G401 (cell line): ENCODE data around the gene CCL25. TPM values are rescaled to one million over a fixed set of nuclear protein-coding genes. Genes with fewer than 3 reads are reported as not detected.

Source experiments
- DNase-seq: peaks from one replicate; pipeline ENCODE4 v3.0.0-alpha.2; 2015; ENCODE audit warnings: low spot score
- in situ Hi-C: cut with HindIII; loops from 2 replicates; pipeline ENCODE4 v1.10.0; 2016; ENCODE audit warnings: low sequenced_read_pairs, mixed read lengths
- total RNA-seq: library from RNA; depleted of rRNA; stranded (reverse); fragments of >200 nt; shearing (Covaris generic); gene quantifications from 2 replicates; pipeline ENCODE4 v1.2.3, GENCODE V29; 2014

Gene CCL25
- total RNA-seq, 1 experiment from 2014 or later: 19.6 TPM

DNA sequence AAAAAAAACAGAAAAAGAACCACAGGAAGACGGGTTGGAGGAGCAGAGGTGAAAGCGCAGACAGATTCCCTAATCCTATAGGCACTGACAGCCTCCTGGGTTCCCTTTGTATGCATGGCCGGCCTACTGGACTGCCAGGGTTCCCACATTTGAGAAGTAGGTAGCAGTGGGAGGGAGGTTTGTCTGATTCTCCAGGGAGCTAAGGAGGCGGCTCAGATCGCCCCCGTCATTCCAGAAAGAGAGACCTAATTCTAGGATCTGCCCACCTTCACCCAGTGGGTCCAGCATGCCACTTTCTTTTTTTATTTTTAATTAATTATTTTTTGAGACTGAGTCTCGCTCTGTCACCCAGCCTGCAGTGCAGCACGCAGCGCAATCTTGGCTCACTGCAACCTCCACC, 9.7 kb upstream of the CCL25 start:
- no peak for DNase-seq
- in situ Hi-C loops: no loop called here

DNA sequence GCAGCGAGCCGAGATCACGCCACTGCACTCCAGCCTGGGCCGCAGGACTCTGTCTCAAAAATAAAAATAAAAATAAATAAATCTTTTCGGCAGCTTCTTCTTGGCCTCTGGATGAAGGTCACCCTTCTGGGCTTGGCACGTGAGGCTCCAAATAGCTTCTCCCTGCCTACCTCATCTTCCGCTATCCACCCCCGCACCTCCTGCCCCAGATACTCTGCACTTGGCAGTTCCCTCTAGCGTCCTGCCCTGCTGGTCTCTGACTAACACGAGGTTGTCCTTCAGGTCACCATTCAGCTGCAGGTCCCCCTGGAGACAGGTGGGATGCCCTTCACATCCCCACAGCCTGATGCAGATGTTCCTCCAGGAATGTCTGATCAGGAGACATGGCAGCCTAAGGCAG, 8.5 kb upstream of the CCL25 start:
- in situ Hi-C loops: no loop called here
- no peak for DNase-seq

DNA sequence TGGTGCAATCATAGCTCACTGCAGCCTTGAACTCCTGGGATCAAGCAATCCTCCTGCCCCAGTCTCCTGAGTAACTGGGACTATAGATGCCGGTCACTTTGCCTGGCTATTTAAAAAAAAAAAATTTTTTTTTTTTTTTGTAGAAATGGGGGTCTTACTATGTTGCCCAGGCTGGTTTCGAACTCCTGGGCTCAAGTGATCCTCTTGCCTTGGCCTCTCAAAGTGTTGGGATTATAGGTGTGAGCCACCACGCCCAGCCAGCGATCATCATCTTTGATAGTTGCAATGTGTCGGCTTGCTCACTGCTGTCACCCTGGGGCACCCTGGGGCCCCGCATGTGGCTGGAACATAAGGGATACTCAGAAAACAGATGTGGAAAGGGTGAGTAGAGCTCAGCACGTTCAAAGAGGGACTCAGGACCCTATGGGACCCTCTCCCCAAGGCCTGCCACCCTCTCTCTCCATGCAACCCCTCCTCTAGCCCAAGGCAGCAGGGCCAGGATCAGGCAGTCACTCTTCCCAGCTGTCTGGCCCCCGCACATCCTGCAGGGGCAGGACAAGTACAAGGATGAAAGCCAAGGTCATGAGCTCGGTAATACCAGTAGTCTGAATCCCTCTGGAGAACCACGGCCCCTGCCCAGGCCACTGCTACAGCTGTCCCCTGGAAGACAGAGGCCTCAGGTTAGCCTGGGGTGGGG, 6.5 kb upstream of the CCL25 start:
- no peak for DNase-seq
- in situ Hi-C loops: no loop called here

DNA sequence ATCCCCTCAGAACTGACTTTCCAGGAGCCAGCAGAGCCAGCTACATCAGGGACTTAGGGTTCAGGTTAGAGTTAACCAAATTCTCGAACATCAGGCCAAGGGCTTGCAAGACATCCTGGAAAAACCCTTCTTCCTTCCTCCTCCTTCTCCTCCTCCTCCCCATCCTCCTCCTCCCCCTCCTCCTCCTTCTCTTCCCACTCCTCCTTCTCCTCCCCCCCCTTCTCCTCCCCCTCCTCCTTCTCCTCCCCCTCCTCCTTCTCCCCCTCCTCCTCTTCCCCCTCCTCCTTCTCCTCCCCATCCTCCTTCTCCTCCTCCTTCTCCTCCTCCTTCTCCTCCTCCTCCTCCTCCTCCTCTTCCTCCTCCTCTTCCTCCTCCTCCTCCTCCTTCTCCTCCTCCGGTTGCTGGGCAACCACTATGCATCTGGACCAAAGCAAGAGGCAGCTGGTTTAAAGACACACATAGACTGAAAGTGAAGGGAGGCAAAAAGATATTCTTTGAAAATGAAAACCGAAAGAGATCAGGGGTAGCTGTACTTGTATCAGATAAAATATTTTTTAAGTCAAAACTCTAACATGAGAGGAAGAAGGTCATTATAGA, 5.9 kb upstream of the CCL25 start:
- no peak for DNase-seq
- in situ Hi-C loops: no loop called here

DNA sequence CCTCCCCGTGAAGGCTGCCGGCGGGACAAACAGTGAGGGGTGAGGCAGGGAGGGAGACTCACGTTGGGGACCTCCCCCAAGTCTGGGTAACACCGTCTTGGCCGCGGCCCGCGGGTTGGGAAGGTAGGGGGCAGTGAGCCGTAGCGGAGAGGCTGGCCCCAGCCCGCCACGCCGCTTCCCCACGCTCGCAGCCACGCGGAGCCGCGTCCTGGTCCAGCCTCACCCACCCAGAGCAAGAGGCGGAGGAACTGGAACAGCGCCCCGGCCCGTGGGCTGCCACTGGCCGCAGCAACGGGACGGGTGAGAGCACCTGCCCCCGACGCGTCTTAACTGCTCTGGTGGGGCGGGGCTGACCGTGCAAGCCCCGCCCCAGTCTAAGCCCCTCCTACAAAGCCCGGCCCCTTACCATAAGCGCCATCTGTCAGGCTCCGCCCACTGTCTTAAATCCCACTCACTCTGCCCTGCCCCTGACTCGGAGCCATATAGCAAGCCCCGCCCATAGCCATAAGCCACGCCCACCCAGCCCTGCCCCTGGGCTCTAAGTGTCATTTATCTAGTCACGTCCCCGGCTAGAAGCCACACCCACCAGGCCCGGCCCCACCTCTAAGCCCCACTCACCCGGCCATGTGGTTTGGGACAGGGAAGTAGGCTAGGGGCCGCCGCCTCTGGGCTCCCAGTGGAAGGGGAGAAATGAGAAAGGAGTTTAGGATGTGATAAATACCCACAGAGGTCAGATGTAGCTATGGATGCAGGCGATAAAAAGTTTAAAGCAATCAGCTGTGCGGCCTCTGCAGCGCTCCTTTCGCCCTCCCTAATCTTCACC, 2.1 kb upstream of the CCL25 start:
- peak; percentile 10 for DNase-seq
- in situ Hi-C loops: no loop called here

DNA sequence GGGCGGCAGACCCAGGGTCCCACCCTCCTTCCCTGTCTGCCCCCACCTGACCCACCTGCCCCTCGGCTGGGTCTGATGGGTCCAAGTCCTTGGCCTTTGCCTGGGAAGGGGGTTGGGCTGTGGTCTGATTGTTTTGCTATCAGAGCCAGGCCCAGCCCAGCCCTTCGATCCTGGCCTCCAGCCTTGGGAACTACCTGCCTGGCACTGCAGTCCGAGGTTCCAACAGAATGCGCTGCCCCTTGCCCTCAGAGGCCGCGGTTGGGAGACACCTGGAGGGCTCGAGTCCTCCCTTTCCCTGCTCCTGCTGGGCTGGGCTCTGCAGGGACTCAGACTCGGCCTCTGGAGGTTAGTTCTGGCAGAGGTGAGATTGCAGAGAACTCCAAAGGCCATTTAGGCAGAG, 1.6 kb downstream of the CCL25 start:
- in situ Hi-C loops: no loop called here
- DNase-seq: no peak

DNA sequence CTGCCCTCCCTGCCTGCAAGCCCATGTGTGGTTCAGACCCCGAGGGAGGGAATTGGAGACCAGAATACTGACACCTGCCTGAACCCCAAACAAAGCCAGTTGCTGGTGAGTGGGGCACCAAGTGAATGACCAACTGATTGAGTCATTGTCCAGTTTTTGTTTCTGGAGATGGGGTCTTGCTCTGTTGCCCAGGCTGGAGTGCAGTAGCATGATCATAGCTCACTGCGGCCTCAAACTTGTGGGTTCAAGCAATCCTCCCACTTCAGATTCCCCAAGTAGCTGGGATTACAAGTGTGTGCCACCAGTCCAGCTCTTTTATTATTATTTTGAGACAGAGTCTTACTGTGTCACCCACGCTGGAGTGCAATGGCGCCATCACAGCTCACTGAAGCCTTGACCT, 4.0 kb downstream of the CCL25 start:
- in situ Hi-C loops: no loop called here
- no peak for DNase-seq

DNA sequence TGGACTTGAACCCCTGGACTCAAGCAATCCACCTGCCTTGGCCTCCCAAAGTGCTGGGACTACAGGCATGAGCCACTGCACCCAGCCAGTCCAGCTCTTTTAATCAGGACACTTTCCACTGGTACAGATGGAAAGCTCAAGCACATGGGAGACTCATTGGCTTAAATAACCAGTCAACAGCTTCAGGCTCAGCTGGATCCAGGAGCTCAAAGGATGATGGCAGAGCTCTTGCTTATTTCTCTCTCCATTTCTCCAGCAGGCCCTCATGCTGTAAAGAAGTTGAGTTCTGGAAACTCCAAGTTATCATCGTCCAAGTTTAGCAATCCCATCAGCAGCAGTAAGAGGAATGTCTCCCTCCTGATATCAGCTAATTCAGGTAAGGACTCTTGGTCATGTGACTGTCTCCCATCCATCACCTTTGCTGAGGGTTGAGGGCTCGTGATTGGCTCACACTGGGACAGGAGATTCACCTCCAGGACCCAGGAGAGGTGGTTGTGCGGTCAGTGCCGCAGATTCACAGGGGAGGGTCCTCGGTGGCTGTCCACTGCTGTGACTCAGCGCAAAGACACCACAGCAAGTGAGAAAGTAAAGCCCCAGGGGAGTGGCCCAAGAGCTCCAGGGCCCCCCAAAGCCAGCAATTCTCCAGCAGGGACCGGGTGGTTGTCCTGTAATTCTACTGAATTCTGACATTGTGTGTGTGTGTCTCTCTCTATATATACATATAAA, 5.1 kb downstream of the CCL25 start:
- no peak for DNase-seq
- in situ Hi-C loops: no loop called here

DNA sequence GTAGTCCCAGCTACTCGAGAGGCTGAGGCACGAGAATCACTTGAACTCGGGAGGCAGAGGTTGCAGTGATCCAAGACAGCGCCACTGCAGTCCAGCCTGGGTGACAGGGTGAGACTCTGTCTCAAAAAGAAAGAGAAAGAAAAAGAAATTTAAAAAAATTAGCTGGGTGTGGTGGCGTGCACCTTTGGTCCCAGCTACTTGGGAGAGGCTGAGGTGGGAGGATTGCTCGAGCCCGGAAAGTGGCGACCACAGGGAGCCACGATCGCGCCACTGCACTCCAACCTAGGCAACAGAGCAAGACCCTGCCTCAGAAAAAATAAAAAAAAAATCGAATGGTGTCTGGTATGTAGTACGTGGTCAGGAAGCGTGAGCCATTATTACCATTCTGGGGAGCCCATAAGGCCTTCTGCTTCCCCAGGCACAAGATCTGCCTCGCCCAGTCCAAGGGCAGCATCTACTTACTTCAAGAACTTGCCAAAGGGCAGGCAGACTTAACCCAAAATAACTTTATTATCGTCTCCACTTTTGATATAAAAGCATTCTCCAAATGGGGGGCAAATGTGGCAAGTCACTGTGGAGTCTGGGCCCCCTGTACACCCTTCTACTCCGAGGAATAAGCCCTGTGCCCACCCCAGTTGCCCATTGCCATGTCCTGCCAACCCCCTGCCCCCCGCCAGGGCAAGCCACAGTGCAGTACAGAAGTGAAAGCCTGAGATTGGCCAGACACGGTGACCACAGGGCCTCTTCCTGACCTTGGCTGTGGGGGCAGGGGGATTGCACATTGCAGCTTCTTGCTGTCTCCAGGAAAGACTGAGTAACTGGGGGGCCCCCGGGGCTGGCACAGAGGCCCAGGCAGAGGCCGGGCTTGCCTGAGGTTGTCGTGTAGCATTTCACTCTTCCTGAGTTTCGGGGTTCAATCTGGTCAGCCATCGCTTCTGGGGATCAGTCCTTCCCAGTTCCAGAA, 12.6 kb downstream of the CCL25 start:
- DNase-seq: no peak
- in situ Hi-C loops: no loop called here

DNA sequence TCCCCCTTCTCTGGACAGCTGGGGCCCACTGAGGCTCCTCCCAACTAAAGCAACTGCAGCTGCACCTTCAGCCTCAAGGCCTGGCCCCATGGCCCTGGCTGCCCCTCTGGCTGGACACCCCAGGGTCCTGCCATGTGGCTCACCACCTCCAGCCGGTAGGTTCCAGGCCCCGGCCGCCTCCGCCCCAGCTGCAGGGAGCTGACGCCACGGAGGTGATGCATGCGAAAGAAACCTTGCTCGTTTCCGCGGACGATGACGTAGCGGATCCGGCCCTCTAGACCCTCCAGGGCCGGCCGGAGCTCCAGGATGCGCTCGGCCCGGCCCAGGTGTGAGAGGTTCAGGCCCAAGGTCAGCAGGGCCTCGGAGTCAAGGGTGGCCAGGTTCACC, 13.3 kb downstream of the CCL25 start:
- DNase-seq: no peak
- in situ Hi-C loops: no loop called here

DNA sequence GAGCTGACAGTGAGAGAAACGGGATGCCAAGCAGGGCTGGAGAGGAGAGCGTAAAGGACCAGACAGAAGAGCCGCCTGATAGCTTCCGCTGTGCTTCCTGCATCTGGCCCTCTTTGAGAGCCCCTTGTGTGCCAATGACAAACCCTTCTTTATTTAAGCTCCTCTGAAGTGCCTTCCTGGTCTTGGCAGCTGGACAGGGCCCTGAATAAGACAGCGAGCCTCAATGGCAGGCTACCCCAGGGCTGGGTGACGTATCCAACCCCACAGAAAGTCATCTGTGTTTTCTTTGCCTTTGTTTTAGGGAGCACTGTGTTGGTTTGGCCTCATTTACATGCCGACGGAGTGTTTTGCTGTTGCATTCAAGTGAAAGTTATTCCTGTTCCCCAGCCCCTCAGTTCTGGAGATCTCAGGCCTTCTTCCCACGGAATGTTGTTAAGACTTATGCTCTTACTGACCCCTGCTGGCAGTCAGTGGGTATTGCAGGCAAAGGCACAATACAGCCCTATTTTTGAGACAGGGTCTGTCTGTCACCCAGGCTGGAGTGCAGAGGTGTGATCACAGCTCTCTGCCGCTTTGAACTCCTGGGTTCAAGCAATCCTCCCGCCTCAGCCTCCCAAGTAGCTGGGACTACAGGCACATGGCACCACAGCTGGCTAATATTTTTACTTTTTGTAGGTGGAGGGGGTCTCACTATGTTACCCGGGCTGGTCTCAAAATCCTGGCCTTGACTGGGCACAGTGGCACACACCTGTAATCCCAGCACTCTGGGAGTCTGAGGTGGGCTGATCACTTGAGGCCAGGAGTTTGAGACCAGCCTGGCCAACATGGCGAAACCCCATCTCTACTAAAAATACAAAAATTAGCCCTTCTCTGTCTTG, 16.8 kb downstream of the CCL25 start:
- peak; percentile 11 for DNase-seq
- in situ Hi-C loops: no loop called here

DNA sequence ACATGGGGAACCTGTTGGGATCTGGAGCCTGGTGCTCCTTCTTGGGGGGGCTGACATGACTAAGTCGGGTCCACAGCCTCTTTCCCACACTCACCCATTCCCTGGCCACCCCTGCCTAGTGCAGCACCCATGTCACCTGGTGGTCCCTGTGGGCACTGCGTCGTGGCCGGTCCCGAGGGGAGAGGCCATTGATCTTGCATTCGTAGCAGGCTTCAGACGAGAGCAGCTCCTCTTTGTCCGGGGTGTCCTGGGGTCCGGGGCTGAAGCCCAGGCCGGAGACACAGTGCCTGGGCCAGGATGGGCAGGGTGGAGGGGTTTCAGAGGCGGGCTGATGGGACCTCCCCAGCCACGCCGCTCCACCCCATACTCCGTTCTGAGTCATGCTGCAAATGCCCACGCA, 19.4 kb downstream of the CCL25 start:
- DNase-seq: no peak
- in situ Hi-C loops: no loop called here

DNA sequence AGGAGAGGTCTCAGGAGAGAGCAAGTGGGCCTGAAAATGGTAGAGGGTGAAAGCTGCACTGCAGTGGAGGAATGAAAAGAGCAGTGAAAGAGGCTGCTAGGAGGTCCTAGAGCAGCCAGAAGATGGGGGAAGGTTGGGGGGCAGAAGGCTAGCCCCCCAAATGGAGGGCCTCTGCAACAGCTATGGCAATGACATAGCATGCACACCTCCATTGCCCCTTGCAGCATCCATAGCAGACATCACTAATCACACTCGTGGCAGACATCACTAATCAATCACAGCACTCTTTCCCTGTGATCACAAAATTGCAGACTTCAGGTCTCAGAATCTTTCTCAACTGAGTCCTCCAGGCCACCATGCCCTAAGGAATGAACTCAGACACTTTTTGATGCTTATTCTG, 21.9 kb downstream of the CCL25 start:
- DNase-seq: no peak
- in situ Hi-C loops: no loop called here

DNA sequence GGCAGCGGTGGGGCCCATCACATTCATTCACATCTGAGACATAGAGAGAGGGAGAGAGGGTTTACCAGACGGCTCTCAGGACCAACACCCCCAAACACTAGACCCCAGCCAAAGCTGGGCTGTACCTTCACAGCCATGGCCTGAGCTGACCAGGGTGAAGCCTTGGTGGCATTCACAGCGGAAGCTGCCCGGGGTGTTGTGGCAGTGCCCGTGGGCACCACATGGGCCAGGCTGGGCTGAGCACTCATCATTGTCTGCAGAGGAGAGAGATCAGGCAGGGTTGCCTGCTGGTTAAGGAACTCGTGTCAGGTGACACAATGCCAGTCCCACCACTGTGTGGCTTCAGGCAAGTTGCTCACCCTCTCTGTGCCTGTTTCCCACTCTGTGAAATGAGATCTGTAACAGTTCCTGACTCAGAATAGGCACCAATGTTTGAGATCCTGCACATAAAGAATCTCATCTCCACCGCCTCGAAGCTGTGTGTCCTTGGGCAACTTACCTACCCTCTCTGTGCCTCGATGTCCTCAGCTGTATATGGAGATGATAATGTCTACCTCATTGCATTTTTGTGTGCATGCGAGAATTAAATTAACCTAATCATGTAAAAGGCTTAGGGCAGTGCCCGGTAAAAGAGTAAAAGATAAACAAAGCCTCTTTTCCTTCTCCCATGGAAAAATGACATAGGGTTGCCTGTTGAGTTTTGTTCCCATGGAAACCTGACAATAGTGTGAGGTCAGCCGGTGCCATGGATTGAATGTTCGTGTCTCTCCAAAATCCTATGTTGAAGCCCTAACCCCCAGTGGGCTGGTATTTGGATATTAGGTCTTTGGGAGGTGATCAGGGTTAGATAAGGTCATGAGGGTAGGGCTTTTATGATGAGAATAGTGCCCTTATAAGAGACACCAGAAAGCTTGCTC, 22.9 kb downstream of the CCL25 start:
- in situ Hi-C loops: no loop called here
- DNase-seq: no peak

DNA sequence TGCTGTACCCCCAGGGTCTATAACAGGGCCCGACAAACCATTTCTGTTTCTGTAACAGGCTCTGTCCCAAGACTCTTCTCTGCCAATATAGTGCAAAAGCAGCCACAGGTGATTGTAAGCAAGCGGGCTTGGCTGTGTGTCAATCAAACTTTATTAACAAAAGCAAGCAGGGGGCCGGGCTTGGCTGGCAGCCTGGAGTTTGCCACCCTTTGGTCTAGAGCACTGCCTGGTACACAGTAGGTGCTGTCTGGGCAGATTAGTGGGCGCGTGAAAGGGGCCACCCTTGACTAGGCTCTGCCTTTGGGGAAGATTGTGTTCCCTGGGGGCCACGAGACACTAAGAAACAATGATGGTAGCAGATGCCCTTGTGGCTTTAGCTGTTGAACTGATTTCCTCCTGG, 27.4 kb downstream of the CCL25 start:
- in situ Hi-C loops: no loop called here
- DNase-seq: no peak

DNA sequence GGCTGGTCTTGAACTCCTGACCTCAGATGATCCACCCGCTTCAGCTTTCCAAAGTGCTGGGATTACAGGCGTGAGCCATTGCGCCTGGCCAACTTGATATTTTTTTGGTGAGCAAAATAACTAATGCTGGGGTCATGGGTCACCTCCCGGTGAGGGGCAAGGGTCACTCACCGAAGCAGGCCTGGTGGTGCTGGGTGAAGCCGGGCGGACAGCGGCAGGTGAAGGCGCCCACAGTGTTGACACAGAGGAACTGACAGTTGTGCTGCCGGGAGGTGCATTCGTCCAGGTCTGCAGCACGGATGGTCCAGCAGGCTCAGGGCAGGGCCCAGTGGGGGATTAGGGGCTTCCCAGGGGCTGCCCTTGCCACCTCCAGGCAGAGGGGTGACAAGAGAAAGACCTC, 28.3 kb downstream of the CCL25 start:
- in situ Hi-C loops: no loop called here
- DNase-seq: no peak
